GM12873 (cell line): ENCODE data around the gene TNFRSF9.

Source experiments
- CTCF ChIP-seq: IDR thresholded peaks from 2 replicates; pipeline ENCODE4 v1.5.1; 2012; ENCODE audit warnings: low read depth, mild to moderate bottlenecking, moderate library complexity, low read length, control low read depth; ENCODE audit not compliant: insufficient read depth; ENCODE audit errors: missing control alignments

The TNFRSF9 gene

GRCh38 chr1:7940745-7941436 lies at the start of gene TNFRSF9:
TSS of gene TNFRSF9 (minus strand) at chr1:7940839. CDS start at chr1:7939994, 845 bp downstream.
- TF ChIP-seq CTCF: no peak

- TF ChIP-seq CTCF: no peak
Measured at GRCh38 chr1:7989762-7990428, 49.3 kb upstream of the TNFRSF9 start.

GRCh38 chr1:7988576-7988975 lies 47.9 kb upstream of the TNFRSF9 start:
- TF ChIP-seq CTCF: no peak

GRCh38 chr1:7987528-7987927 lies 46.9 kb upstream of the TNFRSF9 start:
- no peak for TF ChIP-seq CTCF

GRCh38 chr1:7985851-7986612 lies 45.4 kb upstream of the TNFRSF9 start:
- TF ChIP-seq CTCF: no peak

- no peak for TF ChIP-seq CTCF
Measured at GRCh38 chr1:7984811-7985210, 44.2 kb upstream of the TNFRSF9 start.
